Measurements from ENCODE around the gene AP3S2. TPM values are rescaled to one million over a fixed set of nuclear protein-coding genes. Genes with fewer than 3 reads are reported as not detected.

The AP3S2 gene
- total and polyA plus RNA-seq, 2 of the 4 experiments (the other 2 are of a cell fraction), result 12.6 to 34.1 TPM

GRCh38 chr15:89928421-89928820, 34.6 kb upstream of the AP3S2 start:
- Histone ChIP-seq H3K9ac (ENCODE audit: low read depth, low read length) (no peak overlapping the region), H2BK5ac (ENCODE audit: low read depth, low read length, poor library complexity, severe bottlenecking) (no peak overlapping the region), H3K36me3 (ENCODE audit: control insufficient read depth, insufficient read depth, low read length) (no peaks in the 10 kb centered on the region), H3K4me1 (ENCODE audit: control insufficient read depth, insufficient read depth, low read length) (no peaks in the 10 kb centered on the region), H3K4ac (ENCODE audit: low read depth, low read length) (no peak overlapping the region), H3K23ac (ENCODE audit: low read depth, low read length) (no peak overlapping the region), H4K91ac (ENCODE audit: insufficient read depth, low read depth, low read length) (no peak overlapping the region), H4K5ac (ENCODE audit: low read depth, low read length) (no peak overlapping the region), H3K4me3 (ENCODE audit: insufficient read depth, low read depth, low read length) (no peak overlapping the region), H2BK20ac (ENCODE audit: low read depth, low read length) (no peak overlapping the region), H3K56ac (ENCODE audit: extremely low read depth, insufficient read depth, low read length) (no peak overlapping the region), H2BK120ac (ENCODE audit: low read depth, low read length) (no peak overlapping the region), H3K27me3 (ENCODE audit: control insufficient read depth, insufficient read depth, low read length) (peaks cover 26% of the 10 kb centered on the region), H3K18ac (ENCODE audit: low read depth, low read length) (no peak overlapping the region), H2BK15ac (ENCODE audit: low read depth, low read length) (no peak overlapping the region), H3K27ac (ENCODE audit: insufficient read depth, low read length) (no peak overlapping the region), H3K9me3 (ENCODE audit: control insufficient read depth, insufficient read depth, low read length) (no peaks in the 10 kb centered on the region), H2AK9ac (replicated peaks; ENCODE audit: low read depth, low read length, poor library complexity) (no peak overlapping the region), H3K4me2 (ENCODE audit: low read depth, low read length) (no peak overlapping the region), H2AK5ac (ENCODE audit: low read depth, low read length) (no peak overlapping the region), H3K79me1 (ENCODE audit: low read depth in 1 of 2, low read length in 2 of 2) (no peaks in the 10 kb centered on the region), H4K8ac (ENCODE audit: low read depth in 2 of 2, low read length in 2 of 2) (no peak overlapping the region), H4K20me1 (ENCODE audit: insufficient read depth, low read length) (no peaks in the 10 kb centered on the region), H3K14ac (replicated peaks; ENCODE audit: low read depth, low read length) (no peak overlapping the region), H3K9me1 (ENCODE audit: insufficient read depth, low read length) (no peaks in the 10 kb centered on the region), H2AFZ (replicated peaks; ENCODE audit: low read length, poor library complexity) (no peak overlapping the region)
- dilution Hi-C loops (cut with HindIII; ENCODE audit: low sequenced_read_pairs, unreplicated experiment), result no loop called here
- ATAC-seq (ENCODE audit: low read depth) (no peak), DNase-seq (no peak)
- in situ Hi-C loops (cut with MboI; ENCODE audit: low sequenced_read_pairs), result no loop called here
- no TSS peak for BruUV-seq (replicated peaks)
- intact Hi-C loops (cut with micrococcal nuclease), result no loop called here
- ChIA-PET POLR2A (ENCODE audit: unreplicated experiment) (no interaction called here), CTCF (no interaction called here)
- TF ChIP-seq FOS (IDR thresholded peaks at IDR 0.05; ENCODE audit: low read depth, low read length) (no peak), BHLHE40 (IDR thresholded peaks at IDR 0.05; ENCODE audit: low read depth, low read length) (no peak), CEBPB (IDR thresholded peaks at IDR 0.05; ENCODE audit: low read depth, low read length) (no peak)
- TF ChIP-seq, protein P1, sequence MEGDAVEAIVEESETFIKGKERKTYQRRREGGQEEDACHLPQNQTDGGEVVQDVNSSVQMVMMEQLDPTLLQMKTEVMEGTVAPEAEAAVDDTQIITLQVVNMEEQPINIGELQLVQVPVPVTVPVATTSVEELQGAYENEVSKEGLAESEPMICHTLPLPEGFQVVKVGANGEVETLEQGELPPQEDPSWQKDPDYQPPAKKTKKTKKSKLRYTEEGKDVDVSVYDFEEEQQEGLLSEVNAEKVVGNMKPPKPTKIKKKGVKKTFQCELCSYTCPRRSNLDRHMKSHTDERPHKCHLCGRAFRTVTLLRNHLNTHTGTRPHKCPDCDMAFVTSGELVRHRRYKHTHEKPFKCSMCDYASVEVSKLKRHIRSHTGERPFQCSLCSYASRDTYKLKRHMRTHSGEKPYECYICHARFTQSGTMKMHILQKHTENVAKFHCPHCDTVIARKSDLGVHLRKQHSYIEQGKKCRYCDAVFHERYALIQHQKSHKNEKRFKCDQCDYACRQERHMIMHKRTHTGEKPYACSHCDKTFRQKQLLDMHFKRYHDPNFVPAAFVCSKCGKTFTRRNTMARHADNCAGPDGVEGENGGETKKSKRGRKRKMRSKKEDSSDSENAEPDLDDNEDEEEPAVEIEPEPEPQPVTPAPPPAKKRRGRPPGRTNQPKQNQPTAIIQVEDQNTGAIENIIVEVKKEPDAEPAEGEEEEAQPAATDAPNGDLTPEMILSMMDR (conservative IDR thresholded peaks at IDR 0.05; ENCODE audit: low read depth, low read length), result no peak
- WGBS, 2 experiments (ENCODE audit: extremely low coverage in 2 of 2, insufficient read length in 1 of 2), result no CpG with 5 or more reads among the region's 4 CpGs
